Measurements from ENCODE around the gene ANLN.

- TF ChIP-seq CTCF (IDR thresholded peaks at IDR 0.05; ENCODE audit: poor library complexity, severe bottlenecking), result no peak
- TF ChIP-seq POLR2AphosphoS5 (IDR thresholded peaks at IDR 0.05), result no peak
- no peak for TF ChIP-seq REST (IDR thresholded peaks at IDR 0.05; ENCODE audit: borderline replicate concordance)
- no peak for TF ChIP-seq TAF1 (IDR thresholded peaks at IDR 0.05; ENCODE audit: low read depth)
- TF ChIP-seq EZH2 (IDR thresholded peaks at IDR 0.05; ENCODE audit: borderline replicate concordance, insufficient read depth, low read length, poor library complexity, severe bottlenecking), result no peak
- no peak for TF ChIP-seq SMC3 (conservative IDR thresholded peaks at IDR 0.05; ENCODE audit: poor library complexity)
Measured at GRCh38 chr7:36407636-36408550, 18.2 kb downstream of the ANLN start.

Data from neural cell (in vitro differentiated cells).